HG03354 (cell line): ENCODE measurements around the gene AMMECR1.
"Not testable (repeated sequence)": the region's sequence is repeated elsewhere in the genome, so short reads cannot be mapped to it uniquely, and the experiment has no call there.

ENCODE experiments used
- ATAC-seq: cut with Tn5 transposase; IDR thresholded peaks from one replicate; pipeline ENCODE4 v1.9.1; 2021; ENCODE audit warnings: mild to moderate bottlenecking; ENCODE audit not compliant: unreplicated experiment, poor library complexity, severe bottlenecking

AMMECR1 gene

DNA sequence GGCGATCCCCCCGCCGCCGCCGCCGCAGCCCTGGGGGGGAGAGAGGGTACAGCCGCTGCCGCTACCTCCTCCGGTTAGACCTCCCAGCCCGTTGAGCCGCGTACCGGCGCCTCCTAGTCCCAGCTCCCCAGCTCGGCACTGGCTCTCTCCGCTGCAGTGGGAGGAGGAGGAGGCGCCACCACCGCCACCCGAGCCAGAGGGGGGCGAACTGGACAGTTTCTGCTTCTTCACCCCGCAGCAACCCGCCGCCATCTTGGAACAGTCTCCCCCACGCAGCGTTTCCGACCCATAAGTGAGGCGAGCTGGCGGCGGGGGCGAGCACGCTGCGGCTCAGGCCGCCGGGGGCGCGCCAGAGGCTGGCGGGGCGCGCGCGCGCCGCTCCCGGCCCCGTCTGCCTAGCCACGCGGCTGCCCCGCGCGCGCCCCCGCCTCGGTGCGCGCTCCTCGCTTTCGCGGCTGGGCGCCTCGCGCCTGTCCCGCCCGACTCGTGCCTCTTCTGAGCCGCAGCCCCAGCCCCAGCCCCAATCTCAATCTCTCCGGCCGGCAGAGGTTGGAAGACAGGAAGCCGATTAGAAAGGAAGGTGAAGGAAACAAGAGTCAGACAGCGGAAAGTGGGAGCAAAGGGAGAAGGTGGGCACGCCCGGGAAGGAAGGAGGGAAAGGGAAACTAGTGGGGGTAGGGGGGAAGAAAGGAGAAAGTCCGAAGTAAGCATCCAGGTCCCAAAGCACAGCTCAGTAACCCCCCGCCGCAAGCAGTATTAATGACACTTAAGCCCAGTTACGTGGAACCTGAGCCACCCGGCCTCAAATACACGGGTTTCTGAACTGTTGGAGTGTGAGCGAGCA lies at the start of gene AMMECR1:
AMMECR1 (minus strand) TSS at position 266 of the 844 bp plus-strand sequence; CDS start at position 252, 14 bp downstream.
- ATAC-seq = peak; percentile 82

DNA sequence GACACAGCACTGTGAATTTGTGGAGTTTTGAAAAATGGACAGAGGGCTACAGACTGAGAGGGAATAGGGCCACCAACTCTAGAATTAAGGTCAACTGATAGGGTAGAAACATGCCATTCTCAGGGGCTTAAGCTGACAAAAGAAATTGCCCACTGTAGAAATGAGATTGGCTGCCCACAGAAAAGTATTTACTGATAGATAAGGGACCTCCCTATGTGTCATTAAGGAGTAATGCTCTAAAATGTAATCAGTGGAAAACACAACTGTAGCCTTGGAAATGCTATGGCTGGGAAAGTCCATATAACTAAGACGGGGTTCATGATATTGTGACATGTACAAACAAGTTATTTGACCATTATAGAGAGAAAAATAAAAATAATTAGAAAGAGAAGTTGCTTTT lies 45.4 kb upstream of the AMMECR1 start:
- no peak for ATAC-seq

DNA sequence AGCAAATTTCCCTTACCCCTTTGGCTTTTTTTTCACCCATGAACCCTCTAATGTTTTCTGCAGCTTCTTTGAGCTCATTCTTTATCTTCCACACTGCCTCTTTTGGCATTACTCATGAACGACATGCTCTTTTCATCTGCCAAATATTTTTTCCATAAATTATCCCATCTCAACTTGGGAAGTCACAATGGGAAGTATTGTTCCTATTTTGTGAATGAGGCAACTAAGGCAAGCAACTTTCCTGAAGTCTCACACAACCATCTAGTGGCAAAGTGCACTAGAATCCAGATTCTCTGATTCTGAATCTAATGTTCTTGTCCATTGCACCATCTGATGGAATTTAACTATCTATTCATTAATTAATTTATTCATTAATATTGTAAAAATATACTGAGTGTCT lies 41.4 kb upstream of the AMMECR1 start:
- no peak for ATAC-seq

DNA sequence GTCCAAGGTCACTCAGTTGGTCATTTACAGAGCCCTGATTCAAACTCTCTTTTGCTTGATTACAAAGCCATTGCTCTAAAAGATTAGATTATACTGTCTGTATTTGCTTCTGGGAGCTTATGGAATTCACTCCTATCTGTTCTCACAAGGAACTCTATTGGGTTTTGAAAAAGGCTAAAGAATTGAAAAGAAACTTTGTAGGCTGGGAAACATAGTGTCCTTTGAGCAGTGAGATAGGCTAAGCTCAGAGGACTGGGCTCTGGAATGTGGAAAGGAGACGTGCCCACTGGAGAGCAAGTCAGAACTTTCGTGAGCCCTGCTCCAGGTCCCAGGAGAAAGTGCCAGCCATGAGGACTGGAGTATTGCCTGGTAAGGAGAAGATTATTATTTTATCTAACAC lies 40.7 kb upstream of the AMMECR1 start, which contains the start of gene RTL9:
RTL9 (plus strand) TSS at position 301 of the 400 bp plus-strand sequence. CDS start 91,770 bp downstream, outside the sequence.
- no peak for ATAC-seq

DNA sequence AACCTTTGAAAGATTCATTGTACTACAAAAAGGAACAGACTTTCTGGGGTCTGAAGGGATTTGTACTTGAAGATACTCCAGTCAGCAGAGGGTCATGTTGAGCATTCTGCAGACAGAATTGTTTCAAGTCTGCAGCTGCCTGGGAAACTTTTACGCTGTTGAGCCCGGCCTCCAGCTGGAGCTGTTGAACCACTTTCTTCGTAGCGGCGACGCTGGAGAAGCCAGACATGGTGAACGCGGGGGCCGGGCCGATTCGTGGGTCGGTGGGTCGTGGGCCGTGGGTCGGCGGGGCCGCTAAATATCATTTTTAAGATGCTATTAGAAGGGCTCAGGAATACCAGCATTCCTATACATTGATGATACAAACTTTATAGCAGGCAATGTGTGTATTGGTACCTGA lies 28.8 kb upstream of the AMMECR1 start:
- no peak for ATAC-seq

DNA sequence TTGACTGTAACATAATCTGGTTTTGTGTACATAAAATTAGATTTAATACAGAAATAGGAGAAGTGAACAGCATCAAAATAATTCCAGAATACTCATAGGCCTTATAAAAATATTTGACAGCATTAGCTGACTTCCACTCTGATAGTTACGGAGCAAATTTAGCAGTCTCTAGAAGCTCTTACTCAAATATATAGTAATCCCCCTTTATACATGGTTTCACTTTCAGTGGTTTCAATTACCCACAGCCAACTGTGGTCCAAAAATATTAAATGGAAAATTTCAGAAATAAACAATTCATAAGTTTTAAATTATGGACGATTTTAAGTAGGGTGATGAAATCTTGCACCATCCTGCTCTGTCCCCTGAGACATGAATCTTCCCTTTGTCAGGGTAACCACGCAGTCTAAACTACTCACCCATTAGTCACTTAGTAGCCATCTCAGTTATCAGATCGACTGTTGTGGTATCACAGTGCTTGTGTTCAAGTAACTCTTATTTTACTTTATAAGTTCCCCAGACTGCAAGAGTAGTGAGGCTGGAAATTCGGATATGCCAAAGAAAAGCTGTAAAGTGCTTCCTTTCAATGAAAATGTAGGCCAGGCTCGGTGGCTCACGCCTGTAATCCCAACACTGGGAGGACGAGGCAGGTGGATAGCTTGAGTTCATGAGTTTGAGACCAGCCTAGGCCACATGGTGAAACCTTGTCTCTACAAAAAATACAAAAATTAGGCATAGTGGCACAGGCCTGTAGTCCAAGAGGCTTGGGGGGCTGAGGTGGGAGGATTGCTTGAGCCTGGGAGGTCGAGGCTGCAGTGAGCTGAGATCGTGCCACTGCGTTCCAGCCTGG lies 23.5 kb upstream of the AMMECR1 start:
- peak; percentile 91 for ATAC-seq

DNA sequence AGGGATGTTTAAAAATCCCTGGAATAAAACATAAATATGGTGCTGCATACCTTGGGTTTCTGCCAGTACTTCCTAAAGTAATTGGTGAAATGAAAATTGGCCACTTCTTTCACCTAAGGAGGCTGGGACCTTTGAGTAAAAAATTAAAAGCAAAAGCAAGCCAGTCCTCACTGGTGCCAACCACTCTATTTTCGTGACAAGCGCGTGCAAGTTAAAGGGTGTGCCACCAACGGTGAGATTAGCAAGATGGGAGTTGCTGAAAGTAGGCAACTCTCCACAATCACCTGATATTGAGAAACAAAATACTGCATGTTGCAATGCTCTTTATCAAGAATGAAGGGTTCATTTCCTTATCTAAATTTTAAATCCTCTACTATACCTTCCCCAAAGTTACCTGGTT lies 21.1 kb upstream of the AMMECR1 start:
- no peak for ATAC-seq

DNA sequence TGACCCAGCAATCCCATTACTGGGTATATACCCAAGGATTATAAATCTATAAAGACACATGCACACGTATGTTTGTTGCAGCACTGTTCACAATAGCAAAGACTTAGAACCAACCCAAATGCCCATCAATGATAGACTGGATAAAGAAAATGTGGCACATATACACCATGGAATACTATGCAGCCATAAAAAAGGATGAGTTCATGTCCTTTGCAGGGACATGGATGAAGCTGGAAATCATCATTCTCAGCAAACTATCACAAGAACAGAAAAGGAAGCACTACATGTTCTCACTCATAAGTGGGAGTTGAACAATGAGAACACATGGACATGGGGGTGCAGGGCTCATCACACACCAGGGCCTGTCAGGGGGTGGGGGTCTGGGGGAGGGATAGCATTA lies 15.6 kb upstream of the AMMECR1 start:
- ATAC-seq = not testable (repeated sequence)

DNA sequence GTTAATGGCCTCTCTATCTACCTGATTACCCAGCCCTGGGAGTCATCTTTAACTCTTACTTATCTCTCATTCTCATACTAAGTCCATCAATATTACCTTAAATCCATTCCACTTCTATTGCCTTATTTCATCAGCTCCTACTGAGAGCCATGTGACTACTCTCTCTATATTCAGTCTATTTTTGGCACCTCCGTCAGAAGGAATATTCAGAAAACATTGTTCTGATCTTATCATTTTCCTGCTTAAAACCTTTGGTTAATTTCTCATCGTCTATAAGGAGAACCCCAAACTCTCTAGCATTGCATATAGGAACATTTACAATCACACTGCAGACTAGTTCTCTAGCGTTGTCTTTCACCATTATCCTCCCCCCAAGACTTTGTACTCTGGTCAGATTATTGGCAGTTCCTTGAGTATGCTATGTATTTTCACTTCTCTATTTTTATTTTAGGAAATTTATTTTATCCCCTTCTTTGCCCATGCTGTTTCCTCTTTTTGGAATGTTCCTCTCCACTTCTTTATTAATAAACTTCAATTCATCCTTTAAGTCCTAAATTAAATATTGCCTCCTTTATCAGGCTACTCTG lies 13.7 kb upstream of the AMMECR1 start:
- ATAC-seq = no peak

DNA sequence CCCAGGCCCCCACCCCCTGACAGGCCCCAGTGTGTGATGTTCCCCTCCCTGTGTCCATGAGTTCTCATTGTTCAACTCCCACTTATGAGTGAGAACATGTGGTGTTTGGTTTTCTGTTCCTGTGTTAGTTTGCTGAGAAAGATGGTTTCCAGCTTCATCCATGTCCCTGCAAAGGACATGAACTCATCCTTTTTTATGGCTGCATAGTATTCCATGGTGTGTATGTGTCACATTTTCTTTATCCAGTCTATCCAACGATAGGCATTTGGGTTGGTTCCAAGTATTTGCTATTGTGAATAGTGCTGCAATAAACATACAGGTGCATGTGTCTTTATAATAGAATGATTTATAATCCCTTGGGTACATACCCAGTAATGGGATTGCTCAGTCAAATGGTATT lies 10.7 kb upstream of the AMMECR1 start:
- not testable (repeated sequence) for ATAC-seq

DNA sequence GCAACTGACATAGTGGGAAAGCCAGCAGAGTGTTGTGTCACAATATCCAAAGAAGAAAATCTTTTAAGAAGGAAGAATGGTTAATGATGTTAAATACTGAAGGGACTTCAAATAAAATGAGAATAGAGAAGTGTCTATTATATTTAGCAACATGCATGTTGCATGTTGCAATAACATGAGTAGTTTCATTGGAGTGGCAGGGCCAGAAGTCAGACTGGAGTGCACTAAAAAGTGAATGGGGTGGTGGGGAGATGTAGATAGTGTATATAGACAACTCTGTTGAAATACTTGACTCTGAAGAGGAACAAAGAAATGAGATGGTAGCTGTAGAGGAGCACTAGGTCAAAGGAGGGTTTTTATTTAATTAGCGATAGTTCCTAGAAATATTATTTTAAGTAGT lies 9.5 kb upstream of the AMMECR1 start:
- no peak for ATAC-seq

DNA sequence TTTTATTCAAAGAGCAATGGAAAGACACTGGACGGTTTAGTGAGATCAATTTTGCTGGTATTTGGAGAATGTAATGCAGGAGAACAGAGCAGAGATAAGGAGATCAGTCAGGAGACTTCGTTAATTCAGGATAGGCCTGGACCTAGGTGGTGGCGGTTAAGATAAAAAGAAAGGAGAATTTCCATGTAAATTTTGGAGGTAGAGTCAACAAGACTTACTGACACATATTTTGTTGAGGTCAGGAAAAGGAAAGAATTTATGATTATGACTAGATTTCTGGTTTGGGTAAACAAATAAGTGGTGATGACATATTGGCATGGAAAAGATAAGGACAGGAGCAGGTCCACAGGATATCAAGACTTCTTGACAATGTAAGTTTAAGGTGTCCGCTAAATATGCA lies 8.8 kb upstream of the AMMECR1 start:
- no peak for ATAC-seq

DNA sequence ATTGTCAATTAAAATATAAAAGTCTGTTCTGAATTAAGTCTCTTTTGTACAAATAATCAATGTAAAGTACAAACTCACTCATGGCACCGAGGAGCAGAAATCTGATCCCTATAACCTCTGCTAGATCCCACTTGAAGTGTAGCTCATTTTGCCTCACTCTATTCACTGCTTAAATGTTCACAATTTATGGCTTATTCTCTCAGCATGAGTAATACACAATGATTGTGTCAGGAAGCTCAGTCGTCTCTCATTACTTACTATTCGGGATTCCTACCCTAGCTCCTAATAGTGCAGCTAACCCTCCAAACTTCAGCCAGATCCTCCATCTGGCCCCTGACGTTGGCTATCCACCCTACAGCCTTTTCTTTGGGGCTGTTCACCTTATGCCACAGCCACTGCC lies 4.7 kb upstream of the AMMECR1 start:
- no peak for ATAC-seq

DNA sequence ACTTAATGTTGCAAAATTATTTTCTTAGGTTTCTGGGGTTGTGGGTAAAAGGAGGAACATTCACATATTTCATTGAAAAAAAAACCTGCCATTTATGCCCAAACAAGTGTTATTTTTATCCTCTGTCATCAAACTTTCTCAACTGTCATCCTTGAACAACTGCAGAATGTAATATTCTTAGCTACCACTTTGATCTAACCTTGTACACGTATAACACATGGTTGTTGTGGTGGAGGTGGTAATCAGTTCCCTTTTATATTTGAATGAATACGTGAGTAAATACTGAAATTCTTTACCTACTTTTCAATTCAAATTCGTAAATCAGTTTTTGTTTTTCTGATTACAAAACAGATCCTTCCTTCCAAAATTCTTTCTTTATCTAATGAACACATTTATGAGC lies 3.8 kb upstream of the AMMECR1 start:
- ATAC-seq = no peak

DNA sequence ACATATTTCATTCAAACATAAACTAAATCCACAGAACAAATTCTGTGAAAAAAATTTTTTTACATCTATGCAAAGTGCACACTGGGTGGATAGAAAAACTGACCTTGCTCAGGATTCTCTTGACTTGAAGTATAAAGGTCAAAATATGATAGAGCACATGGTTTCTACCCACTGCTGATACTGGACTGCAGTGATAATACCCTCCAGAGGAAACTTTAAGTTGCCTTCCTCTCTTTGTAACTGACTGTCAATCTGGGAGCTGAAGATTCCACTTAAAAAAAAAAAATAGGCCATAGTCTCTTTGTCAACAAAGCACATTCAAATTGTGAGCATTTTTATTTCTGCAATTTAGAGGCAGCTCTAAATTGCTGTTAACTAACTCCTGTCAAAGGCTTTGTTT lies 3.2 kb upstream of the AMMECR1 start:
- ATAC-seq = no peak

DNA sequence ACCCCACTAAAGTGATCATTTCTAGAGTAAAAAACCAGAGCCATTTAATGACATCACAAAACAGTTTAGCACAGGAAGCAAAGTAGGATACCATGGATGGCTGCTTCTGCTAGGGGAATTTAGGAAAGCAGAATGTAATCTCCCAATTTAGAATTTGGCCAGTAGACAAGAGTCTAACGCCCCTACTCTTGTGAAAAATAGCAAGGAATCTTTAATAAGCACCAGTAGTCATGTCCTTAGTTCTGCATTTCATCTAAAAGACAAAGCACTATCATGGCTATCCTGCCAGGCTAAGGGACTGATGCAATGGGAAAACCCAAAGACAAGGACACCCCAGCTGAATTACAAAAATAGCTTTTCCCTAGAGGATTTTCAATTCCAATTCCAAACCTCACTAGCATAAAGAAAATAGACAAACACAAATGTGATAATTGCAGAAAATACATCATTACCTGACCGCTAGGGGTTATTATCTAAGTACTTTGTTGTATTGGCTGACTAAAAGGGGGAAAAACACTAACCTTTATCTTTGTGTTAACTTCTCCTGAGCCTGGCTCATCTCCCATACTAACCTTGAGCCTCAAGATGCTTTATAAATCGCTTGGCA lies 2.6 kb upstream of the AMMECR1 start:
- ATAC-seq = no peak

DNA sequence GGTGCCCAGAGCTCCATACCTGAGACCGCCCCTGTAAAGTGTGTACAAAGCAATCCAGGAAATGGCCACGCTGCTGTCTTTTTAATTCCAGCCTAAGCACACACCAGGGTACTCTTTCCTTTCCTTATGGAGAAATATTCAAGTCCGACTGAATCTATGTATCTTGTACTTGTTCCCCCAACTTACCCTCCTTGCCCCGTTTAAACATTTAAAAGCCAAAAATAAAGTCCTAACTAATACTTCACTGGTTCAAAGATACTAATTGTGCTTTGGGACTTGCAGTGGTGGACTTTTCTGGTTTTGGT lies 731 bp upstream of the AMMECR1 start:
- peak; percentile 31 for ATAC-seq

DNA sequence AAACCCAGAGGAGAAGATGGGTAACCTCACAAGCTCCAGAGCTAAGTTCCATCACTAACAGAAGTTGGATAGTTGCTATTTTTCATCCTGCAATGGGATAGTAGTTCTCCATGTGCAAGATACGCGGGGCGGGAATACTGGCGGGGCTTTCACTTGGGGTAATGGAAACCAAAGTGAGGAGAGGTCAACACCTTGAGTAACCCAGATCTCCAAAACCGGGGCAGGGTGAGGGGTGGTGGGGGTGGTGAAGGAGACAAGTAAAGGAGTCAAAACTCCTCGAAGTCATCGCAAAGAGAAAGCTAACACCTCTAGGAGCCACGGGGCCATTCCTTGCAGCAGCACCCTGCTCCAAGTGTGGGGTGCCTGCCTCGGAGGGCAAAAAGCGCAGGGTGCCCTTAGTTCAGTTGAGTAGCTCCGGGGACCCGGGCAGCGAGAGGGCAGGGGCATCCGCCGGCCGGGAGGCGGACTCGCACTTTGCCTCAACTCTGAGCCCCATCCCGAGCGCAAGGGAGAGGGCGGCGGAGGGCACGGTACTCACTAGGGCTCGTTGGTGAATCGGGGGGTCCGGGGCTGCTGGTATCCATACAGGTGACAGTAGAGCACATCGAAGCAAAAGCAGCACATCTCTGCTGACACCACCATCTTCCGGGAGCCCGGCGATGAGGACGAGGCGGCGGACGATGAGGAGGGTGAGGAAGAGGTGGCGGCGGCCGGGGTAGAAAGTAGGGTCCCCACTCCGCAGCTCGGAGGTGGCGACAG lies 645 bp downstream of the AMMECR1 start:
- ATAC-seq = peak; percentile 37

DNA sequence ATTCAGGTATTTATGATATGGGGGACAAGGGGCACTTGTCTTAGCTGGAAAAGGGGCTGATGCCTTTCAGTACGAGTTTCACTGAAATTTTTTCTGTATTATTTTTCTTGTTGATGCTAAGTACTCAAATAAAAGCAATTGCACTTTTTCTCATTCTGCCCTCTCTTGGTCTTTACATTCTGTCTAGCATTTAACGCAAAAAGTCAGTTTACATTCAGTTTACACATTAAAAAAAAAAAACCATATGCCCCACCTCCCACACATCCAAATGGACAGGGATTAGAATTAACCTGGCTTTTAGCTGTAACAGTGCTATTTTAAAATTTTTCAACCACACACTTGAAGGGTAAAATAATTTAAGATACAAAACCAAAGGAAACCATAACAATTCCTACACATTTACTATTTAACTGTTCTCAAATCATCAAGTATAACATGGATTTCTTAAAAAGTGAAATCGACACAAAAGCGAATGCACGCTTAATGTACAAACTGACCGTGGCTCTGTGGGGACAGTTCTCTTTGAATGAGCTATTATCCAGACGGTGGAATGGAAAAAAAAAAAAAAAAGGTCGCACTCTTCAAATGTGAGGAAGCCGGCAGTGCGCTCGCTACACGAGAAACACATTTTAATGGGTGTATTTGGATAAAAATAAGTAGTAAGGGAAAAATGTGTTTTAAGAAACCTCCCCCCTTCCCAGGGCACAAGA lies 1.4 kb downstream of the AMMECR1 start:
- no peak for ATAC-seq
